Glutamatergic neuron (in vitro differentiated cells): ENCODE data around the gene SLCO3A1. TPM values are rescaled to one million over a fixed set of nuclear protein-coding genes. Genes with fewer than 3 reads are reported as not detected.

Source experiments
- DNase-seq: peaks from one replicate; pipeline ENCODE4 v3.0.0; 2022
- H3K27ac Mint-ChIP-seq: one replicate; pipeline ENCODE4 v1.8.0; 2020; ENCODE audit warnings: mild to moderate bottlenecking, mixed read lengths, inconsistent platforms; ENCODE audit not compliant: unreplicated experiment
- H3K27me3 Mint-ChIP-seq: one replicate; pipeline ENCODE4 v1.8.0; 2020; ENCODE audit warnings: mild to moderate bottlenecking, moderate library complexity, mixed read lengths, inconsistent platforms; ENCODE audit not compliant: unreplicated experiment
- H3K36me3 Mint-ChIP-seq: one replicate; pipeline ENCODE4 v1.8.0; 2020; ENCODE audit warnings: mild to moderate bottlenecking, mixed read lengths, inconsistent platforms; ENCODE audit not compliant: unreplicated experiment
- H3K4me1 Mint-ChIP-seq: one replicate; pipeline ENCODE4 v1.8.0; 2020; ENCODE audit warnings: mild to moderate bottlenecking, low read depth, mixed read lengths, inconsistent platforms; ENCODE audit not compliant: unreplicated experiment
- H3K4me3 Mint-ChIP-seq: one replicate; pipeline ENCODE4 v1.8.0; 2020; ENCODE audit warnings: mild to moderate bottlenecking, mixed read lengths, inconsistent platforms; ENCODE audit not compliant: unreplicated experiment
- H3K9me3 Mint-ChIP-seq: one replicate; pipeline ENCODE4 v1.8.0; 2020; ENCODE audit warnings: mild to moderate bottlenecking, moderate library complexity, mixed read lengths, inconsistent platforms; ENCODE audit not compliant: unreplicated experiment
- CTCF ChIP-seq: fragments of 200-600 bp; sonication (generic); IDR thresholded peaks from one replicate; pipeline ENCODE4 v1.5.0; 2021; ENCODE audit not compliant: partially characterized antibody, unreplicated experiment
- total RNA-seq: library from RNA; stranded (reverse); fragmentation: NEBNext Ultra II Directional; extraction: Animal tissue kit (Norgen Biotek cat#: 25700); gene quantifications from one replicate; pipeline ENCODE4 v1.2.1, GENCODE V29; 2021; ENCODE audit not compliant: unreplicated experiment

The SLCO3A1 gene
- total RNA-seq, 1 donor from 2014 or later = 27.9 TPM

- Mint-ChIP-seq H3K4me1 (peaks cover 53% of the 10 kb centered on the region), H3K4me3 (peak overlapping the region; percentile 9), H3K9me3 (peaks cover 12% of the 10 kb centered on the region), H3K27me3 (peaks cover 3% of the 10 kb centered on the region), H3K36me3 (peaks cover 7% of the 10 kb centered on the region), H3K27ac (peak overlapping the region; percentile 21)
- no peak for DNase-seq
- no peak for TF ChIP-seq CTCF
Observed at GRCh38 chr15:91878319-91878870, 24.9 kb downstream of the SLCO3A1 start.

- Mint-ChIP-seq H3K9me3 (peaks cover 12% of the 10 kb centered on the region), H3K27ac (peak overlapping the region; percentile 93), H3K36me3 (peaks cover 7% of the 10 kb centered on the region), H3K4me3 (peak overlapping the region; percentile 79), H3K4me1 (peaks cover 56% of the 10 kb centered on the region), H3K27me3 (peaks cover 3% of the 10 kb centered on the region)
- DNase-seq = no peak
- no peak for TF ChIP-seq CTCF
Observed at GRCh38 chr15:91879158-91879557, 25.6 kb downstream of the SLCO3A1 start.

- Mint-ChIP-seq H3K27me3 (peaks cover 5% of the 10 kb centered on the region), H3K36me3 (peaks cover 7% of the 10 kb centered on the region), H3K4me1 (peaks cover 61% of the 10 kb centered on the region), H3K27ac (peak overlapping the region; percentile 81), H3K4me3 (peak overlapping the region; percentile 28), H3K9me3 (peaks cover 14% of the 10 kb centered on the region)
- TF ChIP-seq CTCF = no peak
- no peak for DNase-seq
Observed at GRCh38 chr15:91880373-91880772, 26.9 kb downstream of the SLCO3A1 start.

- Mint-ChIP-seq H3K27ac (peak overlapping the region; percentile 81), H3K36me3 (peaks cover 7% of the 10 kb centered on the region), H3K27me3 (peaks cover 5% of the 10 kb centered on the region), H3K4me1 (peaks cover 72% of the 10 kb centered on the region), H3K4me3 (peak overlapping the region; percentile 58), H3K9me3 (peaks cover 14% of the 10 kb centered on the region)
- TF ChIP-seq CTCF = no peak
- DNase-seq = no peak
Observed at GRCh38 chr15:91881569-91882297, 28.2 kb downstream of the SLCO3A1 start.
